Heart right ventricle (tissue), 16 donors: ENCODE data around the gene GABPA. TPM values are rescaled to one million over a fixed set of nuclear protein-coding genes. Genes with fewer than 3 reads are reported as not detected.

ENCODE experiments used
- ATAC-seq, 8 donors: fragments of 200-7000 bp; cut with Tn5 transposase; one replicate each; pipeline ENCODE4 v1.9.1; 2020; ENCODE audit warnings: mild to moderate bottlenecking in 8 of 8, moderate library complexity in 8 of 8, moderate number of reproducible peaks in 1 of 8
- DNase-seq, 2 donors: peaks; one replicate each; pipeline ENCODE4 v3.0.0-alpha.2; 2020
- H3K27ac ChIP-seq, 10 donors: fragments of 200-600 bp; sonication (generic) in 2 of 10; one replicate each; pipeline versions ENCODE4 v1.5.0 to v1.8.0; 2020 to 2022; ENCODE audit warnings: mild to moderate bottlenecking in 3 of 10
- H3K27me3 ChIP-seq, 7 donors: fragments of 200-600 bp; one replicate each; pipeline ENCODE4 v1.8.0; 2021 to 2022; ENCODE audit warnings: mild to moderate bottlenecking in 2 of 7
- H3K36me3 ChIP-seq, 9 donors: fragments of 200-600 bp; sonication (generic) in 1 of 9; one replicate each; pipeline versions ENCODE4 v1.5.0 to v1.8.0; 2020 to 2022; ENCODE audit warnings: mild to moderate bottlenecking in 2 of 9
- H3K4me1 ChIP-seq, 9 donors: fragments of 200-600 bp; sonication (generic) in 1 of 9; one replicate each; pipeline versions ENCODE4 v1.5.0 to v1.8.0; 2020 to 2022; ENCODE audit warnings: mild to moderate bottlenecking in 4 of 9
- H3K4me3 ChIP-seq, 10 donors: fragments of 200-600 bp; sonication (generic) in 2 of 10; one replicate each; pipeline versions ENCODE4 v1.5.0 to v1.8.0; 2020 to 2022; ENCODE audit warnings: mild to moderate bottlenecking in 7 of 10, moderate library complexity in 2 of 10
- H3K9me3 ChIP-seq, 11 donors: fragments of 200-600 bp in 10 of 11; sonication (generic) in 2 of 11; one replicate each; pipeline versions ENCODE4 v1.5.0 to v1.8.0; 2013 to 2022; ENCODE audit warnings: mild to moderate bottlenecking in 2 of 11, control low read depth in 1 of 11, moderate library complexity in 1 of 11
- WGBS, 2 donors: extraction: QIAGEN DNeasy Blood & Tissue Kit; methylation state at CpG; one replicate each; pipeline ENCODE4 v1.1.7; 2013; ENCODE audit warnings: inconsistent platforms in 1 of 2; 5-methylcytosine and 5-hydroxymethylcytosine counted together
- intact Hi-C, 10 donors: fragments of 100-400 bp; cut with DNase I; formaldehyde crosslinking; loops; one replicate each; pipeline versions ENCODE4 v1.11.1 to v1.14.2; 2022
- polyA plus RNA-seq, 2 donors: library from polyadenylated mRNA; stranded (reverse); fragments of 200-250 nt; gene quantifications; one replicate each; pipeline ENCODE4 v1.2.3, GENCODE V29; 2013
- total RNA-seq, 10 donors: library from RNA; stranded (reverse); fragmentation: NEBNext Ultra II Directional in 3 of 10; extraction: Animal tissue kit (Norgen Biotek cat#: 25700) in 3 of 10; gene quantifications; one replicate each; pipeline versions ENCODE4 v1.2.1 to v1.2.4, GENCODE V29; 2021 to 2023
- TF ChIP-seq, protein P1 (sequence below), 9 donors: fragments of 200-600 bp; sonication (generic) in 2 of 9; IDR thresholded peaks; one replicate each; pipeline versions ENCODE4 v1.5.0 to v1.8.0; 2021 to 2022; ENCODE audit warnings: antibody characterized with exemption in 9 of 9, mild to moderate bottlenecking in 5 of 9, moderate library complexity in 1 of 9
- donor health status: Arrhythmogenic right ventricular cardiomyopathy.
- donor health status: ischemic (EF 13 %, LVEDD 7.1; RV severe dilation, severe dysfunction).
- donor health status: healthy with polysubstance abuse.
- donor health status: DM: no; HTN: yes; CAD: no.
- donor health status: DM: no; HTN: no; CAD: no.
- donor health status: ischemic (EF 25% LVEDD 6.9; RV normal size, moderate dysfunction).
- donor health status: ischemic (EF 25% LVEDD 5.7; RV mildly dilated, moderate dysfunction).
- donor health status: healthy.
- donor health status: DM: yes; HTN: yes; CAD: no.
- donor health status: Ischemic cardiomyopathy.
- donor health status: ischemic (EF 35%, LVEDD 5.7; RV mildly dilated, moderate dysfunction).
- donor health status: nonischemic (EF 11% LVEDD 7.7; RV severe dilation, severe dysfunction).
- donor health status: DM: yes; HTN: yes; CAD: no.
- donor health status: PGD.
- donor health status: ischemic (EF 29% LVEDD 5.4; RV normal size, mild dysfunction).
- donor health status: nonischemic (EF 23%, LVEDD 6.1; RV moderate dilation, normal function).

The GABPA gene
- total and polyA plus RNA-seq, 12 donors, result 5.1 to 18.4 (median 14.0) TPM

DNA sequence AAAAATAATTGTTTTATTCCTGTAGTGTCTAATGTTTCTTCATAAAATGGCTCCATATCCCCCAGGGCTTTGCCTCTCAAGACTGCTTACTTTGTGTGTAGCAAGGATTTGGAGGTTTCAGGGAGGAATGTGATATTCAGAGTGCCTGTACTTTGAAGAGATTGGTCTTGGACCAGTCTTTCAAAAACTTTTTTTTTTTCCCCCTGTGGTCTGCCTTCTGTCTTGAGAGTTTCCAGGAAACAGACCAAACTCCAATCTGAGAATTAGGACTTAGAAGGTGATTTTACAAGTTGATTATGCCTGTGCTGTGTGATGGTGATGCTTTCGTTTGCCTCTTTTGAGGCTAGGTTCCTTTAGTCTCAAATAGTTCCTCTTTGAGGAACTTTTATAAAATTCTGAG, 25.9 kb downstream of the GABPA start:
- H3K27me3 ChIP-seq, result no peaks in the 10 kb centered on the region
- no peaks in the 10 kb centered on the region for H3K9me3 ChIP-seq
- peaks cover 0 to 90% (median 46%) of the 10 kb centered on the region in 9 donors for H3K36me3 ChIP-seq
- ATAC-seq (no peak), DNase-seq (no peak)
- intact Hi-C loops, result no loop called here
- TF ChIP-seq, protein P1, sequence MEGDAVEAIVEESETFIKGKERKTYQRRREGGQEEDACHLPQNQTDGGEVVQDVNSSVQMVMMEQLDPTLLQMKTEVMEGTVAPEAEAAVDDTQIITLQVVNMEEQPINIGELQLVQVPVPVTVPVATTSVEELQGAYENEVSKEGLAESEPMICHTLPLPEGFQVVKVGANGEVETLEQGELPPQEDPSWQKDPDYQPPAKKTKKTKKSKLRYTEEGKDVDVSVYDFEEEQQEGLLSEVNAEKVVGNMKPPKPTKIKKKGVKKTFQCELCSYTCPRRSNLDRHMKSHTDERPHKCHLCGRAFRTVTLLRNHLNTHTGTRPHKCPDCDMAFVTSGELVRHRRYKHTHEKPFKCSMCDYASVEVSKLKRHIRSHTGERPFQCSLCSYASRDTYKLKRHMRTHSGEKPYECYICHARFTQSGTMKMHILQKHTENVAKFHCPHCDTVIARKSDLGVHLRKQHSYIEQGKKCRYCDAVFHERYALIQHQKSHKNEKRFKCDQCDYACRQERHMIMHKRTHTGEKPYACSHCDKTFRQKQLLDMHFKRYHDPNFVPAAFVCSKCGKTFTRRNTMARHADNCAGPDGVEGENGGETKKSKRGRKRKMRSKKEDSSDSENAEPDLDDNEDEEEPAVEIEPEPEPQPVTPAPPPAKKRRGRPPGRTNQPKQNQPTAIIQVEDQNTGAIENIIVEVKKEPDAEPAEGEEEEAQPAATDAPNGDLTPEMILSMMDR (IDR thresholded peaks at IDR 0.05), result no peak
- H3K27ac ChIP-seq, result no peak overlapping the region
- no peak overlapping the region for H3K4me3 ChIP-seq
- peaks cover 0 to 26% (median 15%) of the 10 kb centered on the region in 9 donors for H3K4me1 ChIP-seq
- WGBS, 2 donors, result 97 to 100% methylated on average over 1 of the region's 1 CpG

GRCh38 chr21:25764065-25764464, 29.3 kb downstream of the GABPA start:
- 93 to 94% methylated on average over 3 of the region's 3 CpGs for WGBS, 2 donors
- peaks cover 0 to 100% (median 42%) of the 10 kb centered on the region in 9 donors for H3K36me3 ChIP-seq
- DNase-seq (no peak), ATAC-seq (no peak)
- no peaks in the 10 kb centered on the region for H3K9me3 ChIP-seq
- intact Hi-C loops, result no loop called here
- TF ChIP-seq, protein P1 (IDR thresholded peaks at IDR 0.05), result no peak
- no peaks in the 10 kb centered on the region for H3K27me3 ChIP-seq
- H3K27ac ChIP-seq, result no peak overlapping the region
- no peak overlapping the region for H3K4me3 ChIP-seq
- no peaks in the 10 kb centered on the region for H3K4me1 ChIP-seq

DNA sequence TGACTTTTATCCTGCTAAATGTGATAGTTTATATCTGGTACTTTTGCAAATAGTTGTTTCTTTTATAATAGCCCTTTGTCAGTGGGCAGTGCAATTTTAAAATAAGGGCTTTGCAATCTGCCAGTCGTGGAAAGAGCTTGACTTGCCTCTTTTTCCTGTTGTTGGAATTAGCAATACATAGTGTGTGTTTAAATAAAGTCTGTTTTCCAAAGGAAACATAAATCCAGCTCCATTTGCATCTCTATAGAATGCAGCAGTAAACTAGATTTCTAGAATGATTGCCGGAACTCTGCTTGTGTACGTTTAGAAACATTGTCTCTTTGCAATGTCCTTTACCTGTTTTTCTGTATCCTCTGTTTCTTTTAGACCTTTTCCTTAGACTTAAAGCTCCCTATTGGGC, 33.1 kb downstream of the GABPA start:
- TF ChIP-seq, protein P1 (IDR thresholded peaks at IDR 0.05), result no peak
- DNase-seq (no peak), ATAC-seq (no peak)
- Histone ChIP-seq H3K36me3 (peaks cover 0 to 90% (median 22%) of the 10 kb centered on the region in 9 donors), H3K9me3 (no peaks in the 10 kb centered on the region), H3K27me3 (no peaks in the 10 kb centered on the region), H3K4me1 (peaks cover 0 to 8% (median 0%) of the 10 kb centered on the region in 9 donors), H3K27ac (no peak overlapping the region), H3K4me3 (no peak overlapping the region)
- WGBS, 2 donors, result 83 to 86% methylated on average over 3 of the region's 3 CpGs
- intact Hi-C loops, result no loop called here

GRCh38 chr21:25772686-25773085, 37.9 kb downstream of the GABPA start:
- H3K36me3 ChIP-seq, result peaks cover 0 to 43% (median 0%) of the 10 kb centered on the region in 9 donors
- no peak overlapping the region for H3K27ac ChIP-seq
- TF ChIP-seq, protein P1 (IDR thresholded peaks at IDR 0.05), result no peak
- ATAC-seq, result no peak
- WGBS, 2 donors, result 55 to 62% methylated on average over 2 of the region's 2 CpGs
- H3K4me3 ChIP-seq, result no peak overlapping the region
- H3K27me3 ChIP-seq, result no peaks in the 10 kb centered on the region
- peaks cover 0 to 10% (median 0%) of the 10 kb centered on the region in 9 donors for H3K4me1 ChIP-seq
- DNase-seq, result no peak
- no peaks in the 10 kb centered on the region for H3K9me3 ChIP-seq
- intact Hi-C loops, result no loop called here
